GM12873 (cell line): ENCODE measurements around the gene LAMA4.
A peak's percentile ranks its signal among the peaks of the same experiment; 100 is the strongest.

ENCODE experiments used
- TF ChIP-seq, protein P1 (sequence below): IDR thresholded peaks from 2 replicates; pipeline ENCODE4 v1.5.1; 2012; ENCODE audit warnings: low read depth, mild to moderate bottlenecking, moderate library complexity, low read length, control low read depth; ENCODE audit not compliant: insufficient read depth; ENCODE audit errors: missing control alignments

Gene LAMA4

DNA sequence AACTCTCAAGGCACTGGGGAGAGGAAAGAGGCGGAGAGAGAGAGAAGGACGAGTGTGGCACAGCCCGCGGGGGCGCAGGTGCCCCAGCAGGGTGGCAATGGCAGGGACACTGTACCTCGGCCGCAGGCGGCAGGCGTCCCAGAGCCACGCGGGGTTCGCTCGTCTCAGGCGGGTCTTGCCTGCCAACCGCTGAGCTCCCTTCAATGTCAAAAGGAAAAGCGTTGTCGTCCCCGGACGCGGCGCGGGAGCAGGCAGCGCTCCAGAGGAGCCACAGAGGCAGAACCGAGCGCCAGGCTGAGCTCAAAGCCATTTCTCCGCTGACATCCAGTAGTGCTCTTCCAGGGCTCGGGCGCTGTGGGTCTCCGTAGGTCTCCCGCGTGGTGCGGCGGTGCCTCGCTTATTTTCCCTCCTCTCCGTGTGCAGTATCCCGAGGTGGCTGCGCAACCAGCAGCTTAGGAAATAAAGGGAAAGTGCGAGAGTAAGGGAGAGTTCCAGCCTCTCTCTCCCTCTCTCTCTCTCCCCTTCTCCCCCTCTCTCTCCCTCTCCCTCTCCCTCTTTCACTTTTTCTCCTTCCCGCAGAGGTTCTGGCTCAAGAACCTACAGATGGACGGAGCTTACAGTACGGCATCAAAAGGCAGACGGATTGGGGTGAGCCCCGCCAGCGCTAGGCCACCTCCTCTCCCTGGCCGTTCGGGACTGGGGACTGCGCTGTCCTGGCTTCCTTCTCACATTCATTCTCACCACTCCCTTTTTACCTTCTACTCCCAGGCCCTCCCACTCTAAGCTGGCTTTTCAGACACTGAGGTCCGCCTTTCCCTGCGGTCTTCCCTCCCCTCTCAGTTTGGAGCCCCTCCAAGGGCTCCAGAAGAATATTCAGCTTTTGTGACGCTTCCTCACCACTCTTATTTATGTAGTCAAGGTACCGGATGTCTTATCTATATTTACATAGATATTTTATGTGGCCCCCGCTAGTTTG is at the start of gene LAMA4:
Gene LAMA4, minus strand, starts transcription at position 727 of the 976 bp plus-strand sequence. Its CDS starts 417 bp downstream, at position 310.
- TF ChIP-seq, protein P1, sequence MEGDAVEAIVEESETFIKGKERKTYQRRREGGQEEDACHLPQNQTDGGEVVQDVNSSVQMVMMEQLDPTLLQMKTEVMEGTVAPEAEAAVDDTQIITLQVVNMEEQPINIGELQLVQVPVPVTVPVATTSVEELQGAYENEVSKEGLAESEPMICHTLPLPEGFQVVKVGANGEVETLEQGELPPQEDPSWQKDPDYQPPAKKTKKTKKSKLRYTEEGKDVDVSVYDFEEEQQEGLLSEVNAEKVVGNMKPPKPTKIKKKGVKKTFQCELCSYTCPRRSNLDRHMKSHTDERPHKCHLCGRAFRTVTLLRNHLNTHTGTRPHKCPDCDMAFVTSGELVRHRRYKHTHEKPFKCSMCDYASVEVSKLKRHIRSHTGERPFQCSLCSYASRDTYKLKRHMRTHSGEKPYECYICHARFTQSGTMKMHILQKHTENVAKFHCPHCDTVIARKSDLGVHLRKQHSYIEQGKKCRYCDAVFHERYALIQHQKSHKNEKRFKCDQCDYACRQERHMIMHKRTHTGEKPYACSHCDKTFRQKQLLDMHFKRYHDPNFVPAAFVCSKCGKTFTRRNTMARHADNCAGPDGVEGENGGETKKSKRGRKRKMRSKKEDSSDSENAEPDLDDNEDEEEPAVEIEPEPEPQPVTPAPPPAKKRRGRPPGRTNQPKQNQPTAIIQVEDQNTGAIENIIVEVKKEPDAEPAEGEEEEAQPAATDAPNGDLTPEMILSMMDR: no peak

DNA sequence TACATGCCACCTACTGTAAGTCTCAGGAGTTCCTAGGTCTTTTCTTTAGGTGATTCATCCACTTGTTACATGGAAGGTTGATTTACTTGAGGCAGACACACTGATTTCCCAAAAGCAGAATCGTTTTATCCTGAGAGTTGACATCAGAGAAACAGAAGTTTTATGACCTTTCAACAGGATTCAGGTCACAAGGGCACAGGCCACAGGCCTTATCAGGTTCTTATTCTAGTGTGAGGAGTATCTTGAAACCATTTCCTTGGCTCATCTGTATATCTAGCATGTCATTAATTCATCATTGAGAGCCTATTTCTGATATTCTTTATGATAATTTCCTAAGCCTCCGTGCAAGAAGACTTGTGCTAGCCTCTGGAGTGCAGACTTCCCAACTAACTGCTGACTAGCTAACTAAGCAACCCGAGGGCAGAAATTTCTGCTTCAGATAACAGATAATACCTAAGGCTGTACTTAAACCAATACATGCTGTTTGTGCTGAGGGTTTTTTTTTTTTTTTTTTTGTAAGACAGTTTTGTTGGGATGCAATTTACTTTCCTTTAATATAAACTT is 47.9 kb upstream of the LAMA4 start:
- TF ChIP-seq, protein P1: no peak

DNA sequence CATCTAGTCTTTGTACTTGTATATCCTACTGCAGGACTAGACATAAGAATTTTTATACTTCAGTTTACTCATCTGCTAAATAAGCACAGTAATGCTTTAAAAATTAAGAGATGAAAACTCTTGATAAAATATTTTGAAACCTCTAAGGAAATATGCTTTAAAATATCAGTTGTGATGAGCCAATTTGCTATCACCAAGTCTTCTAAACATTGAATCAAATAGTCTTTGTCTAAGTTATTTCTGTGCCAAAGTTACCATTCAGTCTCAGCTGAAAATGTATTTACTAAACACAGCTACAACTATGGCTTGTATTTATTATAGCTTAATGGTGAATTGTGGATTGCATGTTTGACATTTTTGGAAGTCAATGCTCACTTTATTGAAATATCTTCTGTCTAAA is 46.5 kb upstream of the LAMA4 start:
- TF ChIP-seq, protein P1: no peak

GRCh38 chr6:112298816-112299281 is 44.5 kb upstream of the LAMA4 start:
- TF ChIP-seq, protein P1: no peak

- TF ChIP-seq, protein P1: no peak
Measured at GRCh38 chr6:112298021-112298745, 43.8 kb upstream of the LAMA4 start.

GRCh38 chr6:112296694-112297093 is 42.3 kb upstream of the LAMA4 start:
- TF ChIP-seq, protein P1: no peak

DNA sequence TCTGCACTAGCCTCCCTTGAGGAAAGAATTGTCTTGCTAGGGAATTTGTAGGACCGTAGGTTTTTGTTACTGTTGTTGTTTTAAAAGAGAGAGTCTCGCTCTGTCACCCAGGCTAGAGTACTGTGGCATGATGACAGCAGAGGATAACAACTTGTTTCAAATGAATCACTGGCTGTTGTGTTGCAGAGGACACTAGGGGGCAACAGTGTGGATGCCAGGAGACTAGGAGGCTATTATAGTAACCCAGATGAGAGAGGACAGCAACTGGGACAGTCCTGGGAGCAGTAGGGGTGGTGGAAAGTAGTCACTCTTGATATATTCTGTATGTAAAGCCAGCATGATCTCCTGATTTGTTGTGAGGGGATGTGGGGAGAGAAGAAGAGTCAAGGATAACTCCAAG is 41.8 kb upstream of the LAMA4 start:
- TF ChIP-seq, protein P1: peak; percentile 56
